GM19328 (cell line): ENCODE results near the gene CTDSPL.

Source experiments
- ATAC-seq: cut with Tn5 transposase; IDR thresholded peaks from one replicate; pipeline ENCODE4 v1.9.1; 2021; ENCODE audit warnings: mild to moderate bottlenecking, moderate library complexity; ENCODE audit not compliant: unreplicated experiment

Gene CTDSPL

GRCh38 chr3:37941608-37942508, 80.2 kb downstream of the CTDSPL start:
- ATAC-seq: no peak

GRCh38 chr3:37942646-37943045, 81.0 kb downstream of the CTDSPL start:
- no peak for ATAC-seq

GRCh38 chr3:37943126-37943525, 81.4 kb downstream of the CTDSPL start:
- ATAC-seq: no peak

GRCh38 chr3:37943631-37944314, 82.1 kb downstream of the CTDSPL start:
- ATAC-seq: no peak

- no peak for ATAC-seq
Observed at GRCh38 chr3:37944391-37944842, 82.7 kb downstream of the CTDSPL start.

GRCh38 chr3:37945156-37945806, 83.6 kb downstream of the CTDSPL start:
- ATAC-seq: no peak

- ATAC-seq: no peak
Observed at GRCh38 chr3:37945807-37946530, 84.3 kb downstream of the CTDSPL start.

GRCh38 chr3:37946531-37946889, 84.8 kb downstream of the CTDSPL start:
- ATAC-seq: no peak

- ATAC-seq: no peak
Observed at GRCh38 chr3:37949866-37950265, 88.2 kb downstream of the CTDSPL start.

GRCh38 chr3:37952564-37952963, 90.9 kb downstream of the CTDSPL start:
- no peak for ATAC-seq

GRCh38 chr3:37953226-37953625, 91.5 kb downstream of the CTDSPL start:
- ATAC-seq: no peak

- no peak for ATAC-seq
Observed at GRCh38 chr3:37953707-37954394, 92.2 kb downstream of the CTDSPL start.

- ATAC-seq: no peak
Observed at GRCh38 chr3:37954881-37955280, 93.2 kb downstream of the CTDSPL start.

- no peak for ATAC-seq
Observed at GRCh38 chr3:37955918-37956707, 94.4 kb downstream of the CTDSPL start.

- no peak for ATAC-seq
Observed at GRCh38 chr3:37956723-37957538, 95.3 kb downstream of the CTDSPL start.

- ATAC-seq: no peak
Observed at GRCh38 chr3:37957539-37957936, 95.9 kb downstream of the CTDSPL start.

- no peak for ATAC-seq
Observed at GRCh38 chr3:37961622-37962431, 100.1 kb downstream of the CTDSPL start.

GRCh38 chr3:37963016-37963415, 101.3 kb downstream of the CTDSPL start:
- ATAC-seq: no peak
